Adrenal gland (tissue), 12 donors: ENCODE measurements around the gene DNMBP. TPM values are rescaled to one million over a fixed set of nuclear protein-coding genes. Genes with fewer than 3 reads are reported as not detected.

Experiments
- DNase-seq, 7 donors: peaks; one replicate each; pipeline ENCODE4 v3.0.0-alpha.2; 2019 to 2020
- H3K27ac ChIP-seq, 5 donors: fragments of 200-600 bp; sonication (generic) in 4 of 5; 1 replicate in 3 of 5; 2 replicates in 2 of 5; pipeline versions ENCODE4 v1.5.1 to v1.8.0; 2016 to 2020; ENCODE audit warnings: mild to moderate bottlenecking in 1 of 5
- H3K27me3 ChIP-seq: fragments of 200-600 bp; 2 replicates; pipeline ENCODE4 v1.8.0; 2021
- H3K36me3 ChIP-seq, 2 donors: fragments of 200-600 bp; replicated peaks in 1 of 2; 1 replicate in 1 of 2; 2 replicates in 1 of 2; pipeline versions ENCODE4 v1.5.1 to v1.8.0; 2018 to 2022
- H3K4me1 ChIP-seq, 2 donors: fragments of 200-600 bp; replicated peaks in 1 of 2; 1 replicate in 1 of 2; 2 replicates in 1 of 2; pipeline versions ENCODE4 v1.5.1 to v1.8.0; 2018 to 2021
- H3K4me3 ChIP-seq, 4 donors: fragments of 200-600 bp; sonication (generic) in 3 of 4; one replicate each; pipeline ENCODE4 v1.5.1; 2016 to 2018
- H3K9me3 ChIP-seq, 3 donors: fragments of 200-600 bp; sonication (generic) in 1 of 3; replicated peaks in 1 of 3; 1 replicate in 2 of 3; 2 replicates in 1 of 3; pipeline versions ENCODE4 v1.5.1 to v1.8.0; 2016 to 2021
- POLR2A ChIP-seq, 2 donors: fragments of 450-650 bp; IDR thresholded peaks; one replicate each; pipeline ENCODE4 v1.6.1; 2017; ENCODE audit warnings: antibody characterized with exemption in 2 of 2, mild to moderate bottlenecking in 2 of 2, moderate library complexity in 1 of 2
- WGBS, 4 donors: extraction: QIAGEN DNeasy Blood & Tissue Kit in 2 of 4; methylation state at CpG; one replicate each; pipeline versions ENCODE4 v1.1.5 to v1.1.7; 2013 to 2017; 5-methylcytosine and 5-hydroxymethylcytosine counted together
- intact Hi-C, 2 donors: fragments of 100-400 bp; cut with DNase I; formaldehyde crosslinking; loops; one replicate each; pipeline versions ENCODE4 v1.14.1 to v1.15.0; 2022 to 2023
- polyA plus RNA-seq, 3 donors: library from polyadenylated mRNA; stranded (reverse); fragments of 200-250 nt in 2 of 3; fragments of 350-450 nt in 1 of 3; fragmentation: Illumina TruSeq in 1 of 3; extraction: RNeasy Lipid Tissue Mini Kit (QIAGEN cat#74804) in 1 of 3; gene quantifications; one replicate each; pipeline ENCODE4 v1.2.3, GENCODE V29; 2013 to 2014
- total RNA-seq, 9 donors: library from RNA; depleted of rRNA in 4 of 9; stranded (reverse); fragments of >200 nt in 4 of 9; fragments of 120-200 nt in 1 of 9; fragmentation: NEBNext Ultra II Directional in 1 of 9; extraction: Animal tissue kit (Norgen Biotek cat#: 25700) in 1 of 9; gene quantifications; one replicate each; pipeline versions ENCODE4 v1.1.0 to v1.2.4, GENCODE V29; 2013 to 2023
- TF ChIP-seq, protein P1 (sequence below), 6 experiments: fragments of 450-650 bp in 4 of 6; fragments of 200-600 bp in 2 of 6; sonication (generic) in 1 of 6; IDR thresholded peaks; 1 replicate in 5 of 6; 2 replicates in 1 of 6; pipeline versions ENCODE4 v1.5.1 to v1.8.0; 2016 to 2021; ENCODE audit warnings: antibody characterized with exemption in 6 of 6, mild to moderate bottlenecking in 2 of 6, moderate library complexity in 1 of 6
- donor health status: healthy with polysubstance abuse.
- donor health status: Bipolar disorder and iron deficiency.
- donor health status: DM: yes; HTN: yes; CAD: no.
- donor health status: DM: no; HTN: no; CAD: no.
- donor health status: DM: no; HTN: no; CAD: no.
- donor health status: DM: yes; HTN: yes; CAD: no.

The DNMBP gene
- total and polyA plus RNA-seq, 12 donors: 5.7 to 17.9 (median 12.0) TPM

DNA sequence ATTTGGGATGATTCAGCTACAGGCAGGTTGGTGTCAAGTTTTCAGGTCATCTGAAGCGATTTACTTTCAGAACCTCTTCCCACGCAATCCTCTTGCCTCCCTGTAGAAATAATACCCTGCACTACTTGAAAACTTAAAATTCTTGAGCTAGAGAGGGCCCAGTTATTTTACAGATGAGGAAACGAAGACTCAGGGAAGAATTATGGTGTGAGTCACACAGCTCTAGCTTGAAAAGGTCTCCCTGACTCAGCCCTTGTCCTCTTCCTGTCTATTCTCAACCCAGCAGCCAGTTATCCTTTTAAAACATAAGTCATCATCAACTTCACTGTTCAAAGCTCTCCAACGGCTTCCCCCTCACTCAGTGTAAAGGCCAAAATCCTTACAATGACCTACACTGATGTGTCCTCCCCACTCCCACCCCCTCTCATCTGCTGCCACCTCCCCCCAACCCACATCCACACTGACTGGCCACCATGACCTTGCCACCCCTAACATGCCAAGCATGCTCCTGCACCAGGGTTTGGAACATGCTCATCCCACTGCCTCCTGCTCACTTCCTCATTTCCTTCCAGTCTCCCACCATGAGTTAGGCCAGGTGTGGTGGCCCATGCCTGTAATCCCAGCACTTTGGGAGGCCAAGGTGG, 3.4 kb downstream of the DNMBP start:
- WGBS, 4 donors: 21 to 44% (median 23%) methylated on average over 4 of the region's 4 CpGs
- Histone ChIP-seq H3K9me3 (no peaks in the 10 kb centered on the region), H3K4me1 (peaks cover 31 to 55% of the 10 kb centered on the region in 2 donors), H3K27me3 (no peaks in the 10 kb centered on the region), H3K36me3 (no peaks in the 10 kb centered on the region), H3K27ac (peak overlapping the region in 4 of 5 donors; percentile 9 to 83 (median 58)), H3K4me3 (no peak overlapping the region)
- intact Hi-C loops: no loop called here
- TF ChIP-seq, protein P1, sequence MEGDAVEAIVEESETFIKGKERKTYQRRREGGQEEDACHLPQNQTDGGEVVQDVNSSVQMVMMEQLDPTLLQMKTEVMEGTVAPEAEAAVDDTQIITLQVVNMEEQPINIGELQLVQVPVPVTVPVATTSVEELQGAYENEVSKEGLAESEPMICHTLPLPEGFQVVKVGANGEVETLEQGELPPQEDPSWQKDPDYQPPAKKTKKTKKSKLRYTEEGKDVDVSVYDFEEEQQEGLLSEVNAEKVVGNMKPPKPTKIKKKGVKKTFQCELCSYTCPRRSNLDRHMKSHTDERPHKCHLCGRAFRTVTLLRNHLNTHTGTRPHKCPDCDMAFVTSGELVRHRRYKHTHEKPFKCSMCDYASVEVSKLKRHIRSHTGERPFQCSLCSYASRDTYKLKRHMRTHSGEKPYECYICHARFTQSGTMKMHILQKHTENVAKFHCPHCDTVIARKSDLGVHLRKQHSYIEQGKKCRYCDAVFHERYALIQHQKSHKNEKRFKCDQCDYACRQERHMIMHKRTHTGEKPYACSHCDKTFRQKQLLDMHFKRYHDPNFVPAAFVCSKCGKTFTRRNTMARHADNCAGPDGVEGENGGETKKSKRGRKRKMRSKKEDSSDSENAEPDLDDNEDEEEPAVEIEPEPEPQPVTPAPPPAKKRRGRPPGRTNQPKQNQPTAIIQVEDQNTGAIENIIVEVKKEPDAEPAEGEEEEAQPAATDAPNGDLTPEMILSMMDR (IDR thresholded peaks at IDR 0.05): no peak
- TF ChIP-seq POLR2A (IDR thresholded peaks at IDR 0.05): no peak
- peak in 5 of 7 donors; percentile 40 to 62 (median 58) for DNase-seq

DNA sequence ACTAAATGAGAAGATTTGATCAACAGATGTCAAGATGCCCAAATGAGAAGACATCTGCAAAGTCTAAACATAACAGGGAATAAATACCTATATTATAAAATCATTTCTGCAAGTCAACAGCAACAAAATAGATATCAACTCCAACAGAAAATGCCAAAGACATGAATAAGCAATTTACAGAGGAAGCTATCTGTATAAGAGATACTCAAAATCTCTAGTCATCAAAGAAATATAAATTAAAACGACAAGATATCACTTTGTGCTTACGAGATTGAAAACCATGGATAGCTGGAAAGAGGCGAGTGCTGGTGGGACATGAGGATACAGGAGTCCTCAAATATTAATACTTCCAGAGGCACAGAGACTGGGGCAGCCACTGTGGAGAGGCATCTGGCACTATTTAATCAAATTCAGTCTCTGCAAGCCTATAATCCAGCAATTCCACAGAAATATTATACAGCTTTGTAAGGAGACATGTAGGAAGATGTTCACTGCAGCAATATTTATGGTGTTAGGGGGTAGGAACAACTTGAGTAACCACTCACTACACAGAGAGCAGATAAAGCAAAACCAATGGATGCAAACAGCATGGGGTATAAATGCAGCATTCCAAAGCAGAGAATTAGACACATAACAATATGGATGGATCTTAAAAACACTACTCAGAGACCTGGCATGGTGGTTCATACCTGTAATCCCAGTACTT, 4.8 kb downstream of the DNMBP start:
- Histone ChIP-seq H3K27ac (peak overlapping the region in 4 of 5 donors; percentile 34 to 77 (median 40)), H3K27me3 (no peaks in the 10 kb centered on the region), H3K4me3 (no peak overlapping the region), H3K4me1 (peaks cover 31 to 55% of the 10 kb centered on the region in 2 donors), H3K9me3 (no peaks in the 10 kb centered on the region), H3K36me3 (no peaks in the 10 kb centered on the region)
- no peak for TF ChIP-seq POLR2A (IDR thresholded peaks at IDR 0.05)
- TF ChIP-seq, protein P1 (IDR thresholded peaks at IDR 0.05): no peak
- intact Hi-C loops: no loop called here
- 76 to 87% (median 81%) methylated on average over 3 of the region's 3 CpGs for WGBS, 4 donors
- DNase-seq: no peak

DNA sequence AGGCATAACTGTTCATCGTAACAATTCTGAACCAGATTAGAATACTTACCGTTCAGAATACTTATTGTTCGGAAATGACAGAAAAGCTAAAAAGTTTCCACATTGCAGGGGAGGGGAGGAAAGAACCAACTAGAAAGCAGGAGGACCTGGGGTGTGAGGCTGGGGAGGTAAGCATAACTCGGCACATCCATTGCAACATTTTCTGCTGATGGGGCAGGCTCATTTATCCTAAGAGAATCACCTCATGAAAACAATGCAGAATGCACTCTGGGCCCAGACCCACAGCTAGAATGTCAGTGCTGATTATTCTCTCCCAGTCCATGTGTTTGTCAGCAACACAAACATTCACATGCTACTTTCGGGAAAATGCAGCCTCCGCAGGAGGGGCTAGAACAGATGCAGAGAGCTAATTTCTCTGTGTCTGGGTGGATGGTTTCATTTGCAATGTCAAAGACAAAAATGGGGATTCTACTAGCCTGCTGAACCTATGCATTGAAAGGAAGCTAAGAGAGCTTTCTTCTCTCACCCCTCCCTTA, 9.6 kb downstream of the DNMBP start:
- Histone ChIP-seq H3K27me3 (no peaks in the 10 kb centered on the region), H3K36me3 (no peaks in the 10 kb centered on the region), H3K4me3 (no peak overlapping the region), H3K4me1 (peaks cover 16 to 35% of the 10 kb centered on the region in 2 donors), H3K27ac (no peak overlapping the region), H3K9me3 (no peaks in the 10 kb centered on the region)
- intact Hi-C loops: no loop called here
- no peak for DNase-seq
- TF ChIP-seq, protein P1 (IDR thresholded peaks at IDR 0.05): no peak
- WGBS, 4 donors: 93 to 96% (median 95%) methylated on average over 6 of the region's 6 CpGs

DNA sequence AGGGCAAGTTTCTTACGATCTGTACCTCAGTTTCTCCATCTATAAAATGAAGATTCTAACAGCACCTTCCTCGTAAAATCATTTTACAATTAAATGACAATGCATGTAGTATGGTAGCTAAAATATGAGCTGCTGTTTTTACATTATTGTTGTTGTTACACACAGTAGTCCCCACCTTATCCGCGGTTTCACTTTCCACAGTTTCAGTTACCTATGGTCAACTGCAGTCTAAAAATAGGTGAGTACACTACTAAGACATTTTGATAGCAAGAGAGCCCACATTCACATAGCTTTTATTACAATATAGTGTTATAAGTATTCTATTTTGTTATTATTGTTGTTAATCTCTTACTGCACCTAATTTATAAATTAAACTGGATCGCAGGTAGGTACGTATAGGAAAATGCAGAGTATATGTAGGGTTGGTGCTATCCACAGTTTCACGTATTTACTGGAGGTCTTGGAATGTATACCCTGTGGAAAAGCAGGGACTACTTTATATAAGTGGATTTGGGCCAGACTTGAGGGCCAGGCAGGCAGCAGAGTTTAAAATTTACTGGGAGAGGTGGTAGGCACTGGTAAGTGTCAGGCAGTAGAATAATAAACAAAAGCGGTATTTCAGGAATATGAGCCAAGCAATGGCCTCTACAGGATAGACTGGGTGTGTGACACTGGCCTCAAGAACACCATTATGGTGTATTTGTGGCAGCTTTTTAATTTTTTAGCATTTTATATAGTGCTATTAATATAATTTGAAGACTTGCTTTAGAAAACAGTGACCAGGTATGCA, 10.2 kb downstream of the DNMBP start:
- intact Hi-C loops: no loop called here
- no peak overlapping the region for H3K27ac ChIP-seq
- WGBS, 4 donors: 91 to 97% (median 94%) methylated on average over 8 of the region's 8 CpGs
- no peaks in the 10 kb centered on the region for H3K27me3 ChIP-seq
- no peak for TF ChIP-seq POLR2A (IDR thresholded peaks at IDR 0.05)
- TF ChIP-seq, protein P1 (IDR thresholded peaks at IDR 0.05): no peak
- DNase-seq: no peak
- H3K36me3 ChIP-seq: no peaks in the 10 kb centered on the region
- H3K4me3 ChIP-seq: no peak overlapping the region
- no peaks in the 10 kb centered on the region for H3K9me3 ChIP-seq
- peaks cover 16 to 34% of the 10 kb centered on the region in 2 donors for H3K4me1 ChIP-seq
